NCI-H524 (cell line): ENCODE data around the gene SARNP.

Source experiments
- DNase-seq, 2 experiments: peaks; one replicate each; lab custom pipeline; 2025; lab: John Stamatoyannopoulos, UW

SARNP gene

DNA sequence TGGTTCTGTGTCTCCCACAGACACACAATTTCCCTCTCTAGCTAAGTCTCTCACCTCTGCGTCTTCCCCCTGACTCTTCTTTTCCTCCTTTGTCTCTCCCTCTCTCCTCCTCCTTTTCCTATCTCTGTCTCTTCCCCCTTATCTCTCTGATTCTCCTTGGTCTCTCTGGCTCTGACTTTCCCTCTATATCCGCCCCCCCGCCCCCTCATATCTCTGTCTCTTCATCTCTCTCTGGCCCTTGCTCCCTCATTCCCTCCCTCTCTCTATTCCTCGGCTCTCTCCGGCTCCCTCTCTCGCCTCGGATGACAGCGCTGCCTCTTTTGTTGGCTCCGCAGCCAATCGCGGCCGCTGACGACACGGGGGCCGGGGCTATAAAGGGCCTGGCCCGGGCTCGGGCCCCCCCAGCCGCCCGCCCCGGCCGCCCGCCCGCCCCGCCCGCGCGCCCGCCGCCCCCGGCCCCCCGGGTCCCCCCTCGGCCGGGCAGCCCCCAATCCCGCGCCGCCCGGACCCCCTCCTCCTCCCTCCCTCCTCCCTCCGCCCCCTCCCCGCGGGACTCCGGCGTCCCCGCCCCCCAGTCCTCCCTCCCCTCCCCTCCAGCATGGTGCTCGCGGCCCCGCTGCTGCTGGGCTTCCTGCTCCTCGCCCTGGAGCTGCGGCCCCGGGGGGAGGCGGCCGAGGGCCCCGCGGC lies 74.7 kb downstream of the SARNP start, which contains the start of gene GDF11:
GDF11 (plus strand) TSS at position 404 of the 687 bp plus-strand sequence; CDS start at position 599, 195 bp downstream.
- DNase-seq: peak; percentile 75 to 78

DNA sequence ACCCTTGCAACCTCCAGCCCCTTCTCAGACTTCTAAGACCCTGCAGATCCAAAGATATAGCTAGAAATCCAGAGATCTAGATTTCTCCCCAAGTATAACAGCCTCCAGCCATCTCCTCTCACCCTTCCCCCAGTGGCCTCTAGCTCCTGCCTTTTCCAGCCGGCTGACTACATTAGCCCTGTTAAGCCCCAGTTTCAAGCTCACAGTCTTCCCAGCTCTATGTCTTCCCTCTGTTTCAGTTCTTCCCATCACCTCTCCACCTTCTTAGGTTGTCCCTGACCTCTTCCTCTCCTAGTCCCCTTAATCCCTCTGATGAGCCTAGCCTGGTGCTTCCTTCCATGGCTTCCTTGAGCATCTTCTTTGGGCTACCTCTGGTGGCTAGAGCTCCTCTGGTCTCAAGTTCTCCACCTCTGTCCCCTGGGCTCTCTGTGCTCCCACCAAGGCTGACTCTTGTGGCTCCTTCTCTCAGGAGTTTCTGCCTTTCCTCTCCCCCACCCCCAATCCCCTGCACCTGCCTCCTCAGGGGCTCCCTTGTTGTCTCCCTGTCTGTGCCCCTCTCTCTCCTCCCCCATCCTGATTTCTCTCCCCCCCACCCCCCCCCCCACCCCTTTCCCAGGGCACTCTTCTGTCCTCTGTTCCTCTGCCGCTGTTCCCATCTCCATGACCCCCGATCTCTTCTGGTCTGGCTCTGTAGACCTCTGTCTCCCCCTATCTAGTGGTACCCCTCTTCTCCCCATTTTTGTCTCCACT lies 75.4 kb downstream of the SARNP start:
- no peak for DNase-seq

DNA sequence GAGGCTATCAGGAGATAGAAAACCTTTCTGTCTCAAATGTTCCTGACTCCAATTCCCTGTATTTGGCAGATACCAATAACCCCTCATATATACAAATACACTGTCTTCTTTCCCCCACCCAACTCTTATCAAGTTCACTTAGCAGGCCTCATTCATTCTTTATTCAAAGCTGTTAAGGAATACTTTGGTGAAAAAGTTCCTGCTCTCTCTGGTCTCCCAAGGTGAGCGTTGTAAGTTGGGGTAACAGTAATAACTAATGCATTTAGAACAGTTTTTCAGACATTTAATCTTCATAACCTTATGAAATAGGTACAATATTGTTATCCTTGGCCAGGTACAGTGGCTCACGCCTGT lies 78.5 kb downstream of the SARNP start:
- no peak for DNase-seq

DNA sequence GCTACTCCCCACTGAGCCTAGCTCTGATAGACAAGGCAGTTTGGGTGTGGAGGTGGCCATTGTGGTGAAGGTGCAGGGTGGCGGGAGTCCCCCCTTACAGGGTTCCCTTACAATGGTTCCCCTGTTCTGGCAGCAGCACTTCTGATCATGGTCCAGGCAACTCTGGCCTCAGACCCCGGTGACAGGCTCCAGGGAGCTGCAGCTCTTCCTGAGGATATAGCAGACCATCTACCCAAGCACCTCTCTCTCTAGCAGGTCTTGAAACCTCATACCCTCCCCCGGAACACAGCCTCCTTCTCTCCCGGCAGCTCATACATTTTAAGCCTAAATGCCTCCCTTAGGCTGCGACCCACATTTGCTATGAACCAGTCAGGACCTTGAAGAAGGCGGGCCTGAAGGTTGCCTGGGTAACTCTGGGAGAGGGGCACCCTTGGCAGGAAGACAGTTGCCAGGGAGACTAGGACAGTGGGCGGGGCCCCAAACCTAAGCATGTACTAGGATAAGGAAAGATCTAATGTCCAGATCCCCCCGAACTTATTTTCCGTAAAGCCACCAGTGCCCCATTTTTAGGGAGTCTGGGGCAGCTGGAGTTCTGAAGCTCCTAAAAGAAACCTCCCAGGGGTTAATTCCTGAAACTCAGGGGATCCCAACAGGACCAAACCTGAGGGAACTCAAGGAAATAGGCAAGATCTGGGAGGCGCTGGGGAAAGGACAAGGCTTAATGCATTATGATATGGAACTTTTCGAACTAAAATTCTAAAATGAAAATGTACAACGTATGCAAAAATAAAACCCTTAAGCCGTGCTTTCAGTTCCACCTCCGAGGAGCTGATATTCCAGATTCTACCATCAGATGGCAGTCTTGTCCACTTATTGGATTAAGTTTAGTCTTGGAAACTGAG lies 79.2 kb downstream of the SARNP start:
- peak; percentile 90 to 93 for DNase-seq

DNA sequence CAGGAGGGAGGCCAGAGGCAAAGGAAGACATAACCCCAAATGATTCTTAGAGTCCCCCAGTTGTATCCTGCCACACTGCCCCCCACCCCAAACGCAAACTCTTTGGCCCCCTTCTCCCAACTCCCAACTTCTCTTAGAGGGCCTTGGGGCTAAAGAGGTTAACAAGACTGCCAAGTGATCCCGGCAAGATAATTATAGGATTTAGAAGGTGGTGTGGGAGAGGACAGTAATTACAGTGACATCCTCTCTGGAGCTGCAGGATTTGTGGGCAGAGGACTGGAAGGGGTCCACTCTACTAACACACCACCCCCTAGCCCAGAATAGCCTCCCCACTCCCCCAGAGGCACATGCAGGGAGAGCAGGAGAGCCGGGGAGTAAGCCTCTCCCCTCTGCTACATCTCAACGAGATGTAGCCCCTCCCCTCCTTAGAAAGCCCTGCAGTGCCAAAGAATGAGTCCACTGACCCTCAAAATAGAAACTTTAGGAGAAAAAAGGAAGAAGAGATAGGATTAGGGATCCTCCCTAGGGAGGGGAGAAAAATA lies 79.9 kb downstream of the SARNP start:
- peak; percentile 50 to 56 for DNase-seq

DNA sequence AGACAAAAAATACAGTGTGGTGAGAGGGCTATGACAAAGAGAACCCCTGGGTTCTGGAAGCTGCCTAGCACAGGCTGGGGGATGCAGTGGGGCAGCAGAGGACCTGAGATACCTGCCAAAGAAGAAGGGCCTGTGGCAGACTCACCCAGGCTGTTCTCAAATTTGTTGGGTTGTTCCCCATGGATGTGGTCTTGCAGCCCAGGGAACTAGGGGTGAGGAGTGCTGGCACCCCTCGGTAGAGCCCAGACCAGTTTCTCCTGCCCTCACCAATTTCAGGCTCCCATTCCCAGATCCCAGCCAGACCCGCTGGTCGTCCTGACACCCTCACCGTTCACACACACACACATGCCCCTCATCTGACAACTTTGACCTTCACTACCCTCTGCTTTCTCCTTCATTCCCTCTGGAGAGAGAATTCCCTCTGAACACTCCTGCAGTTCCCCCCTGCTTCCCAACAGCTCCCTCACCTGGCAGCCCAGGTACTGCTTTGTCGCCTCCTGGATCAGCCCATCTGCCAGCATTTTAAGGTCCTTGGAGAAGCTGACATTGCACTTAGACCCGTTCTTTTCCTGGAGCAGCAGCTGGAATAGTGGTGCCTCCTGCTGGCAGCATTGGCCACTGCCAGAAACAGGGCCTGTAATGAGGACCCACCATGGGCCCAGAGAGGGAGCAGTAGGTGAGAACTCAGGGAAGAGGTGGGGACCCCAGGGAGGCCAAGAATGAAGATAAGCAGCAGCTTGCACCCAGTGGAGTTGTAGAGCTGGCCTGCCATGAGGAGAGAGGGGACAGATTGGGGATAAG lies 80.5 kb downstream of the SARNP start:
- peak; percentile 71 to 89 for DNase-seq

DNA sequence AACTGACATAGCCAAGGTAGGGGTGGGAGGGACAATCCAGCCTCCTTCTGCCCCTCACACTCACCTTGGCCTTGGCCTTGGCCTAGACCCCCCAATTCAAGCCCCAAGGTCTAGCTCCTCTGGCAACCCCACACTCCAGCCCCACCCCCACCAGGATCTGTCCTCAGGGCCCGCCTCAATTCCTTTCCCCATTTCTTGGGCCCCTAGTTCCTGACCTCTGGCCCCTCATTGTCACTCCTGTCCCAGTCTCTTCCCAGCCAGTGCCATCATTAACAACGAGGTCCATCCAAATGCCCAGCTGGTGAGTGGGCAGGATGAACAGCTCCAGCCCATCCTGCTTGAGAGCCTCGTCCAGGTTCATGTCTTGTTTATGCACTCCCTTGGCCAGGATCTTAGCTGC lies 81.4 kb downstream of the SARNP start:
- no peak for DNase-seq

DNA sequence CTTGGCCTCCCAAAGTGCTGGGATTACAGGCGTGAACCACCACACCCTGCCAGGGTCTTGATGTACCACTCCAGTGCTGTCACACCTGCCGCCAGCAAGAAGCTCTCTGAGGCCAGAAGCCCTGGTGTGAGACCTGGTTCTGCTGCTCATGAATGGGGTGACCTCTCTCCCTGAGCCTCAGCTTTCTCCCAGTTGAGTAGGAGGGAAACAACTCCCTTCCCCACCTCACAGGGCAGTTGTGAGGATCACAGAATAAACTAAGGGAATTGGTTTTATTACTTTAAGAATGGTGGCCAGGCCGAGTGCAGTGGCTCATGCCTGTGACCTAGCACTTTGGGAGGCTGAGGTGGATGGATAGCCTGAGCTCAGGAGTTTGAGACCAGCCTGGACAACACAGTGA lies 82.9 kb downstream of the SARNP start:
- no peak for DNase-seq

DNA sequence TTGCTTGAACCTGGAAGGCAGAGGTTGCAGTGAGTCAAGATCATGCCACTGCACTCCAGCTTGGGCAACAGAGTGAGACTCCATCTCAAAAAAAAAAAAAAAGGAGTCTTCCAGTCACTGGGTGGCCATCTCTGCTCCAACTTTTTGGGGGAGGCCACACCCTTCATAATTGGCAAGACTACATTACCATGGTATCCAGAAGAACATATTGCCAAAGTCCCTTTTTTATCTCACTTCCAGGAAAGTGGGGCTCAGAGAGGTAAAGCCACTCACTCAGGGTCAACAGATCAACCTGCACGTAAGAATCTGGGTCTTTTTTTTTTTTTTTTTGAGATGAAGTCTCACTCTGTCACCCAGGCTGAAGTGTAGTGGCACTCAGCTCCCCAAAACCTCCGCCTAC lies 83.7 kb downstream of the SARNP start:
- no peak for DNase-seq

DNA sequence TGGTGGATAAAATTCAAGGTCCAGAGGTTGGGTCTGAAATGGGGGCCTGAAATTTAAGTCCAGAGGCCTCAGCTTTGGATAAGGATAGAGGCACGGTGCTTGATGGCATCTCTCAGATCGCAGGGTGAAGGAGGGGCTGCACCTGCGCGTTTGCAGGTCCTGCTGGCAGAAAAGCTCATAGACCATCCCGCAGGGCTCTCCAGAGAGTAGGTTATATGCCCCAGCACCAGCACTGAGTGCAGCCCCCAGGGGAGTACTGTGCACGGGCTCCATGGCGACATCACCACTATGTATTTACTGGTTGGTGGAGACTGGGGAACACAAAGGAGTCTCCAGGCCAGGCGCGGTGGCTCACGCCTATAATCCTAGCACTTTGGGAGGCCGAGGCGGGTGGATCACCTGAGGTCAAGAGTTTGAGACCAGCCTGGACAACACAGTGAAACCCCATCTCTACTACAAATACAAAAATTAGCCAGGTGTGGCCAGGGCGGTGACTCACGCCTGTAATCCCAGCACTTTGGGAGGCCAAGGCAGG lies 84.4 kb downstream of the SARNP start:
- no peak for DNase-seq

DNA sequence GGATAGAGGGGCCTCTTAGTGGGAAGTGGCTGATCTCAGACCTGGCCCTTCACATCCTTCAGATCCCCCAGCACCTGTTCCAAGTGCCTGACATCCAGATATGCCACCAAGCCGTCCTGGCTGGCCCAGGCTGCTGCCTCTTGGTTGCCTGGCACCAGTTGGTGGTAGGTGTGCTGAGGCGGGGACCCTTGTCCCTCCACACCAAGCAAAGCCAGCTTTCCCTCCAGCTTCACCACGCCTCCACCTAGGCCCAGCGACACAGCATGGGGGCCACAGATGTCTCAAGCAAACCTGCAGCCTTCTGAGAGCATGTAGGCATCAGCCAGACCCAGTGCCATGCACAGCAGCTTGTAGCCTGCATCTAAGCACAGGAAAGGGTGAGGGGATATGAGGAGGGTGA lies 85.2 kb downstream of the SARNP start:
- no peak for DNase-seq

DNA sequence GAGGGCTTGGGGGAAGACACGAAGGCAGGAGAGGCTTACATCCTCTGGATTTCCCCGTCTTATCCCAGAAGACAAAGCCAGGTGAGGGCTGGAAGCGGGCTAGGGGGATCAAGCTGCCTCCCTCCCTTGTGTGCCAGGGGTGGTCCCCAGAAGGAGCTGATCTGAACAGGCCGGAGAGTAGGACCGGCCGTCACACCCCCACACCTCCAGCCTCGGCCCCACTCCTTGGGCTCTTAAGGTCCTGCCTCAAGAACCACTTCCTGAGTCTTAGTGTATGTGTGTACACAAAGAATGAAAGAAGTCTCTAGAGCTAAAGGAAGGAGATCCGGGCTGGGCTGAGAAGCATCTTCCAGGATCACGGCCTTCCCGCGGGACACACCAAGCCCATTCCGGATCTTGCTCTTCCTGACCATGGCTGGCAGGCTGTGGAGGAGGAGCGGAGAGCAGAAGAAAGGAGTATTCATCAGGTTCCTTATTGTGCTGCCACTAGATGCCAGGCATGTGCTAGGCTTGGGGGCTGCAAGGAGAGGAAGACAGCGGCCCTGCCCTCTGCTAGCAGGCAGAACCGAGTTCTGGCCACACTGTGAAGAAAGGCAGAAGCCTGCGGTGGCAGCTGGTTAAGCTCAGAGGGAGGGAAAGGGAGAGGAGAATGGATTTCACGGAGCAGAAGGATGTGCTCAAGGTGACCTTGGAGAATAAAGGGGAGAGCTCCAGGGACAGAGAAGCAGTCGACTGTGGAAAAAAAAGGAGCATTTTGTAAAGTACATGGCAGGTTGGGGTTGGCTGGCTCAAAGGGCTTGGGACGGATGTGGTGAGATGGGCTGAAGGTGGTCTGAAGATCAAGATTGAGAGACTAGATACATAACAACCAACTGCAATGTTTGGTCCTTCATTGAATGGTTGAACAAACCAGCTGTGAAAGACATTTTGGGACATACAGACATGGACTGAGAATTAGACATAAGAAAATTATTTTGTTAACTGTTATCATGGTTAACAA lies 87.4 kb downstream of the SARNP start:
- peak; percentile 48 to 65 for DNase-seq

DNA sequence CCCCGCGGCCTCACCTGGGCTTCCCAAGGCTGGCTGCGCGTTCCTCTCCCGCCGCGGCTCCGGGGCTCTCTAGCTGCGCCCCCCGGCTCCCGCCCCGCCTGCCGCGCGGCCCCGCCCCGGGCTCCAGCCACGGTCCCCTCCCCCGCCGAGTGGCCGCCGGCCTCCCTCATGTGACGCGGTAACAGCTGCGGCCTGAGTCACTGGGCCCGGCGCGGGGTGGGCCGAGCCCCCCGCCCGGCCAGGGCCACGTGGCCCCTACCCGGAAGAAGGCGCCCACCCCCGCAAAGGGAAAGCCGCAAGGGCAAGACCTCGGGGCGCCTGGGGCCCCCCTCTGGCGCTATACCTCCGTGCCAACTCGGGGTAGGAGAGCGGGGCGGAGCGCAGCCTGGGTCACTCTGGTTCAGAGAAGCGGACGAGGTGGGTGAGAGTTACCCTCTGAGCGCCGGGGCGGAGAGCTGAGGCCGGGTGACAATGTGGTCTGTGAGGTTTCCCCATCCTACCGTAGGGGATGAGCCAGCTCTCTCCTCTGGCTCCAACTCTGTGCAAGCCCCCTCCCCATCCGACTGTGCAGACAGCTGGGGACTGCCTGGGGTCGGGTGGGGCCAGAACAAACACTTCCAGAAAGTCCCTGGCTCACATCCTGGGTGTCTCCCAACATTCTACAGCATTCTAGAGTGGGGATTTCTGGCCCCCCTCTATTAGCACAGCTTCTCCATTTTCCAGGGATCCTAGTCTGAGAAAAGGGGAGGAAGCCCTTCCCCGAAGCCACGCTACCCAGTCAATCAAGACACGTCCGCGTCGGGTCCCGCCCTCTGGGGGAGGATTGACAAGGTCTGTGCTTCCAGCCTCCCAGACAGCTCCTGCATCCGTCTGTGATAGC lies 88.3 kb downstream of the SARNP start, which contains the start of gene CD63:
CD63 (minus strand) TSS at position 71 of the 880 bp plus-strand sequence. CDS start 668 bp downstream, outside the sequence.
- DNase-seq: peak; percentile 85 to 91

DNA sequence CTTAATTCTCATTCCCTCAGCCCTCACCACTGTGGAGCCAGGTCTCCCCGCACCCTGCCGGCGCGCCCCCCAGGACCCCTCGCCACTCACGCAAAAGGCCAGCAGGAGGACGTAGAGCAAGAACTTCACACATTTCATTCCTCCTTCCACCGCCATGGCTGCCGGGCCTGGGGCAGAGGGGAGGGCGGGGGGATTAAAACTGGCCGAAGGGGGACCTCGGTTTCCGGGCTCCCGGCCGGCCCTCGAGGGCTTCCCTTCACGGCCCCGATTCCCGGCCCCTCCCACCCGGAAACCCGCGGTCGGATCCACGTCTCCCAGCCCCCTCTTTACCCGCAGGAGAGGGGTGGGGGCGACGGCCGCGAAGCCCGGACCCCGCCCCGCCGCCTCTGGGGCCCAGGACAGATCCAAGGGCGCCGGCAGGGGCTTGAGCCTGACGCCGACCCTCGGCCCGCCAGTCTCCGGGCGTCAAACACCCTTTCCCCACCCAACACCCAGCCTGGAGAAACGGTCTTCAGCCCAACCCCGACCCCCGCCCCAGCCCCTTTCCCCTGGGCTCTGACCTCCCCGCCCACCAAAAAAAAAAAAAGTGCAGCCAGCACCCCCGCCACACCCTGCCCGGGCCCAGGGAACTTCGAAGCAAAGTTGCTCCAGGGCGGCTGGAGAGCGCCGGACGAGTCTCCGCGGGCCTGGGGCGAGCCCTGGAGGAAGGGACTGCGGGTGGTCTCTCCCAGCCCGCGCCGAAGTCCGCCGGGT lies 89.2 kb downstream of the SARNP start:
- DNase-seq: peak in 1 of 2 experiments; percentile 30

DNA sequence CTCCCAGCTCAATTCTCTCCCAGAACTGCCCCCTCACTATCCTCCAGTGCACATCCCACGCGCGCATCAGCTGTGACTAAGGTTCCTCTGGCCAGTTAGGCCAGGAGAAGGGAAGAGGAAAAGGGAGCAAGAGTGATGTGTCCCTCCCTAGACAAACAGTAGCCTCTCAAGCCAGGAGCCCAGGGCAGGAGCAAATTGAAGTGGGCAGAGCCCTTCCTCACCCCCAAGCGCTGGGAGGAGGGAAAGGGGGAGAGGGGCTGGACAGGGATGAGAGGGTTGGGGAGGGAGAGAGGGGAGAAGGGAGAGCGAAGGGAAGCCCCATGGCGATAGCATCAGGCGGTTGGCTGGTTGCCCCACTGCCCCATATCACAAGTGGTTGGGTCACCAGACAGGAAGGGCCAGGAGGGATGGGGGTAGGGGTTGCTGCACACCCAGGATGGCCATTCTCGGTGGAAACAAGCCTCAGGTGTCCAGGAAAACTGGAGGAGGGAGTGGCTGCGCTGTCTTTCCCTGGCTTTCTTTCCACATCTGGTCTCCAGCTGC lies 89.8 kb downstream of the SARNP start:
- DNase-seq: no peak

DNA sequence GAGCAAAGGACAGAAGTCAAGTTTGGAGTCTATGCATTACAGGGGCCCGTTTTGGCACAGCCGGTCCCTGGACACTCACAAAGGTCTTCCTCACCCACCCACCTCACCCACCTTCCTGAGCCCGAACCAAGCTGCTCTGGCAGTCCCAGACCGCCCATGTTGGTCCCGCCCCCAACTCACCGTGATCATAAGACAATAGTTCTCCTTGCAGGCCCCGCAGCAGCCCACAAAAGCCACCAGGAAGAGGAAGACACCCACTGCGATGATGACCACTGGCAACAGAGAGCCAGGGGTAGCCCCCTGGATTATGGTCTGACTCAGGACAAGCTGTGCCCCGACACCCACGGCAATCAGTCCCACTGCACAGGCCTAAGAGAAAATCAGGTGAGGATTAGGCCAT lies 90.6 kb downstream of the SARNP start:
- no peak for DNase-seq

DNA sequence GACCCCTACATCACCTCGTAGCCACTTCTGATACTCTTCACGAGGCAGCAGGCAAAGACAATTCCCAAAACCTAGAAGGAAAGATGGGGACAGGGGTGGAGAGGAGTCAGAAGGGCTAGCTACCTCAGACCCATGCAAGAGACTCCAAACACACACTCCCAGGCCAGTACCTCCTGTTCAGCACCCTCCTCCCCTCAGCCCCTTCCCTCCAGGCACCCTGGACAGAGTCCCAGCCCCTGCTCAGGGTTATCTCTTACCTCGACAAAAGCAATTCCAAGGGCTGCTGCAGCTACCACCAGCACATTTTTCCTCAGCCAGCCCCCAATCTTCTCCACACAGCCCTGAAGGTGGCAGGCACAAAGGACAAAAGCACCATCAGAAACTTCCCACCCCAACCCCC lies 92.0 kb downstream of the SARNP start:
- no peak for DNase-seq

DNA sequence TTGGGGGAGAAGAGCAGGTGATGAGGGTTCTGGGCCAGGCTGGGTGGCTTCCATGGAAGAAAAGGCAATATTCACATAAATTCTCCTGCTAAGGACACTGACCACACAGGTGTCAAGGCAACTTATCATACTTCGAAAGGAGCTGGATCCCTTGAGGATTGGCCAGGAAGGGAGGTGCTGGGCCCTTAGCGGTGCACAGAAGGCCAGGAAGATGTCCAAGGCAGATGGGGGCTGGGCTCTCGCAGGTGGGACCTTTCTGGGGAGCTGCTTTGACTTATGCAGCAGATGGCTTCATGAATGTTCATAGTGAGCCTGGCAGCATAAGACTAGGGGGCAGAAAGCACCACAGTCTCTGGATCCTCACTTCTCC lies 92.6 kb downstream of the SARNP start:
- DNase-seq: peak; percentile 12 to 49
